Measurements from ENCODE around the gene GALNT5.

- TF ChIP-seq SPI1 (IDR thresholded peaks at IDR 0.05; ENCODE audit: low read depth, low read length) (no peak), POLR2AphosphoS5 (IDR thresholded peaks at IDR 0.05; ENCODE audit: low read depth, low read length) (no peak), POLR2A (IDR thresholded peaks at IDR 0.05; ENCODE audit: low read depth, low read length) (no peak), TAF1 (IDR thresholded peaks at IDR 0.05; ENCODE audit: low read depth, low read length) (no peak)
Measured at GRCh38 chr2:157233506-157233905, 24.0 kb upstream of the GALNT5 start.
